Sciatic nerve (tissue), 2 donors: Measurements from ENCODE around the gene FIGN. TPM values are rescaled to one million over a fixed set of nuclear protein-coding genes. Genes with fewer than 3 reads are reported as not detected.

ENCODE experiments used
- ATAC-seq: fragments of 200-7000 bp; cut with Tn5 transposase; one replicate; pipeline ENCODE4 v1.9.1; 2020; ENCODE audit warnings: mild to moderate bottlenecking, moderate library complexity
- DNase-seq: peaks from one replicate; pipeline ENCODE4 v3.0.0-alpha.2; 2020; ENCODE audit warnings: low spot score
- intact Hi-C: fragments of 100-400 bp; cut with DNase I; formaldehyde crosslinking; loops from one replicate; pipeline ENCODE4 v1.14.2; 2022
- total RNA-seq: library from RNA; stranded (reverse); fragmentation: NEBNext Ultra II Directional; extraction: Animal tissue kit (Norgen Biotek cat#: 25700); gene quantifications from one replicate; pipeline ENCODE4 v1.2.1, GENCODE V29; 2021
- donor health status: DM: no; HTN: no; CAD: no.
- donor health status: DM: no; HTN: no; CAD: no.

Gene FIGN
- total RNA-seq, 1 donor from 2014 or later = 22.2 TPM

- ATAC-seq (no peak), DNase-seq (no peak)
- intact Hi-C loops = no loop called here
Measured at GRCh38 chr2:163640542-163641193, 95.1 kb downstream of the FIGN start.

GRCh38 chr2:163637871-163638270 lies 97.9 kb downstream of the FIGN start:
- DNase-seq = no peak
- no peak for ATAC-seq
- intact Hi-C loops = no loop called here

GRCh38 chr2:163633291-163633690 lies 102.5 kb downstream of the FIGN start:
- intact Hi-C loops = no loop called here
- DNase-seq (no peak), ATAC-seq (no peak)

DNA sequence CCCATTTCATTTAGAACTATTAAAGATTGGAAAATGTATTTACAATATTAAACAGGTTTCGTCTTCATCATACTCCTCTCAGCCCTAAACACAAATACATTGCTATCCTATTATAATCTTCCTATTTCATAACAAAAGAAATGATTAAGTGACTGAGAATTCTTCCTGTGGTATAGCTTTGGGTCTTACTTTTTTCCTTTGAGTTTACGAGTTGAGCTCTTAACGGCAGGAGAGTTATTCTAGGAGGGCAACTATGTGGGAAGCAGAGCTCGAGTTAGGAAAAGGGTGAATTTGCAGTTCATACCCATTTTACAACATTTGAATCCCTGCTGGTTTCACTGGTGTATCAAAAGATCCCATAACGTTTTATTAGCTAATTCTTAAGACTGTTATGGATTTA lies 105.0 kb downstream of the FIGN start:
- intact Hi-C loops = no loop called here
- DNase-seq (no peak), ATAC-seq (no peak)

DNA sequence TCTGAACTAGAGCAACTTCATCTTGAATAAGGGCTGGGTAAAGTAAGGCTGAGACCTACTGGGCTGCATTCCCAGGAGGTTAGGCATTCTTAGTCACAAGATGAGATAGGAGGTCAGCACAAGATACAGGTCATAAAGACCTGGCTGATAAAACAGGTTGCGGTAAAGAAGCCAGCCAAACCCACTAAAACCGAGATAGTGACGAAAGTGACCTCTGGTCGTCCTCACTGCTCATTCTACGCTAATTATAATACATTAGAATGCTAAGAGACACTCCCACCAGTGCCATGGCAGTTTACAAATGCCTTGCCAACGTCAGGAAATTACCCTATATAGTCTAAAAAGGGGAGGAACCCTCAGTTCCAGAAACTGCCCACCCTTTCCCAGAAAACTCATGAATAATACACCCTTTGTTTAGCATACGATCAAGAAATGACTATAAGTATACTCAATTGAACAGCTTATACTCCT lies 109.1 kb downstream of the FIGN start:
- ATAC-seq (no peak), DNase-seq (no peak)
- intact Hi-C loops = no loop called here

- no peak for ATAC-seq
- DNase-seq = no peak
- intact Hi-C loops = no loop called here
Measured at GRCh38 chr2:163626208-163626607, 109.6 kb downstream of the FIGN start.

GRCh38 chr2:163625632-163626031 lies 110.2 kb downstream of the FIGN start:
- DNase-seq (no peak), ATAC-seq (no peak)
- intact Hi-C loops = no loop called here

GRCh38 chr2:163621445-163622004 lies 114.3 kb downstream of the FIGN start:
- ATAC-seq (no peak), DNase-seq (no peak)
- intact Hi-C loops = no loop called here

GRCh38 chr2:163617517-163617916 lies 118.3 kb downstream of the FIGN start:
- no peak for ATAC-seq
- no peak for DNase-seq
- intact Hi-C loops = no loop called here

DNA sequence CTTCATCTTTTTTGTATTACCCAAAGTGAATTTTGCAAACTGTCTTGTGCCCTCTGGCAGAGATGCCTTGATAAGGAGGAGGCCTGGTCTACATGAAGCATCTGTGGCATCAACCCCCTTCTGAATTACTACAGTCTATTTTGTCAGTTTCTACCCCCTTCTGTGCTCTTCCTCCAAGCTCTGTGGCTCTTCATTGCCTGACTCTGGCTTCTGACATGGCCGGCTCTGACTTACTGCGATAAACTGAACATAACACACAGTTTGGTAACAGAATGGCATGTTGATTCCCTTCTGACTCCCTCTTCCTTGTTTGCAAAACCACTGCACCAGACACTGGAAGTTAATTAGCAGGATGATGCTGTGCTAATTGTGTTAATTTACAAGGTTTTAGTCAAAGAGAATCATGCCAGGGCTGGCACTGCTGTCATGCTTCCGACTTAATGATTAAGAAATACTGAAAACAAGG lies 122.5 kb downstream of the FIGN start:
- DNase-seq (no peak), ATAC-seq (no peak)
- intact Hi-C loops = no loop called here

DNA sequence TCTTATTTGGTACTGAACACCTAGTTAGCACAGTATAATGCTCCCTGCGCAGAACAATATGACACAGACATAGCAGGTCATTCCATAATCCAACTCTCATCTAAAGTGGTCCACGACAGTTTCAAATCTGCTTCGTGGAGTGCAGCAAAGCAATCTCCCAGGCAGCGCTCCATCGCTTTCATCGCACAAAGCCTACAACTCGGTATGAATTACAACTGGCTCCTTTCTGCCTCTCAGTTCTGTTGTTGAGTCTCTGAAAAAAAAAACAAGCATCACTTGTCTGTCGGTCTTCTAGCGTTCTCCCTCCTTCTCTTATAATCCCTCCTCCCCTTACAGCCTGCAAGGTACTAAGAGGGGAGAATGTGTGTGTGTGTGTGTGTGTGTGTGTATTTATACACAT lies 123.5 kb downstream of the FIGN start:
- ATAC-seq = peak; percentile 38
- no peak for DNase-seq
- intact Hi-C loops = no loop called here

DNA sequence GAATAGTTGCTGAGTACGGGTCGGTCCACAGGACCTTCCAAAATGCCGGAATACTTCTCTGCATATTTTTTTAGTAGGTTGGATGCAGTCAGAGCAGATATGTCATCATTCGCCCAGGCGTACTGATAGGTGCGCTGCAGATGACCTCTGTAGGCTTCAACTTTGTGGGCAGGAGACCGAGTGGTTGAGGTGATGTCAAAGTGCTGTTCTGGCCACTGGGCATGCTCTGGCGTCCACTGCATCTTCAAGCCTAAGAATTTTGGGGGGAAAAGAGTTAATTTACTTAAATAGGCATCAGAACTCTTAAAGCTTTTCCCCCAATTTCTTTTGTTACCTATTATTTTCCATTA lies 124.3 kb downstream of the FIGN start:
- intact Hi-C loops = no loop called here
- ATAC-seq (no peak), DNase-seq (no peak)

GRCh38 chr2:163610817-163611556 lies 124.8 kb downstream of the FIGN start:
- no peak for DNase-seq
- intact Hi-C loops = no loop called here
- peak; percentile 39 for ATAC-seq

- no peak for ATAC-seq
- intact Hi-C loops = no loop called here
- no peak for DNase-seq
Measured at GRCh38 chr2:163607630-163608029, 128.2 kb downstream of the FIGN start.

- DNase-seq (no peak), ATAC-seq (no peak)
- intact Hi-C loops = no loop called here
Measured at GRCh38 chr2:163606878-163607277, 128.9 kb downstream of the FIGN start.

DNA sequence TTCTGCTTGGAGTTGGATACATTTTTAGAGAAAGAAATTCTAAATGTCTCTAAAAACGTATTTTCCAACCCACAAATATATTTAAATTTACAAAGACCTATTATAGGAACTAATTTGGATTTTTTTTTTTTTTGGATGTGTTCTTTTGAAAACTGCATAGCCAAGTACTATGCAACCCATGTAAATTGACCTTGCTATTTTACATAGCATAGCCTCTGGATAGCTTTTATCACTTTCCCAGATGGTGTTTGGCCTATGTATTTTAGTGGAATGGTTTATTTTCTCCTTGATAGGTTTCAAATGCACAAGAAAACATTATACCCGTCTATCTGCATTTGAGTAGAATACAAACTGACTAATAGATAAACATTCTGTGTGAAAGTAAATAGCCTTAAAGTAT lies 130.0 kb downstream of the FIGN start:
- no peak for ATAC-seq
- no peak for DNase-seq
- intact Hi-C loops = no loop called here

DNA sequence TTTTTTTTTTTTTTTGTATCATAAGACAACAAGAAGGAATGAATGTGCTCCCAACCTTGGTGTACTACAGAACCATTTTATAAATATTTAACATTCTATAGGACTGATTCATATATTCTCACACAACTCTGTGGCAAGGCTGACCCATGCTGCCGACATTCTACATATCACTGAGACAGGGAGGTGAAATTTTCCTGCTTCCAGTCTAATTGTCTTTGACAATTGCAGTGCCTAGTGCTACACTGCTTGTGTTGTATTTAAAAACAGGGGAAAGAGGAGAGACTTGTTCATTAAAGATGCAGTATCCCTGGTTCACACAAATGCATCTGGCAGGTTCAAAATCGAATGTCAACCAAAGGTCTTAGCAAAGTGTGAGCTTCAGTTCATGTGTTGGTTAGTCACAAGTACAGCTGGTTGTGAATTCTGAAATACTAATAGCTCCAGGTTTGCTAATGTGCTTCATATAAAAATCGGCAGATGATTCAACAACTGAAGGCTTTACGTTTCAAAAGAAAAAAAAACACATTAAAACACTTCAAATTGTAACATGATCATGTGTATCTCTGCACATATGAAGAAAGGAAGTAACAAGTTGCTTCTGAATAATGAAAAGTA lies 130.8 kb downstream of the FIGN start:
- ATAC-seq = no peak
- DNase-seq = no peak
- intact Hi-C loops = no loop called here

GRCh38 chr2:163602196-163602595 lies 133.6 kb downstream of the FIGN start:
- ATAC-seq (no peak), DNase-seq (no peak)
- intact Hi-C loops = no loop called here

DNA sequence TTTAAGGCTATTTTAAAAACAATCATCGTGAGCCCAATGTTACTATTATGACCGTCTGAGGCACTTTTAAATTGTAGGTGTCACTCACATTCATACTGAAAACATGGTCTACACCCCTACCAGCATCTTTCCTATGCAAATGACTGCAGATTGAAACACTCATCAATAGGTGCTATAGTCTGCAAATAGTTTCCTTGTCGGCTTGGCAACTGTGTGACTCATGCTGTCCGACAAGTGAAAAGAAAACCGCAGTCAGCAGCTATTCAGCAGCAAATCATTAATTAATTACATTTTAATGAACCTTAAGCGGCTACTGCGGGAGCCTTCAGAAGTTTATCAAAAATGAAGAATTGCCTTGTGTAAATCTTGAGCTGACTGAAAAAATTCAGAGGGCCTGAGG lies 134.4 kb downstream of the FIGN start:
- no peak for ATAC-seq
- intact Hi-C loops = no loop called here

GRCh38 chr2:163600801-163601200 lies 135.0 kb downstream of the FIGN start:
- intact Hi-C loops = no loop called here
- DNase-seq = no peak
- no peak for ATAC-seq

More for the DNA sequence above, 134.4 kb downstream of the FIGN start:
- DNase-seq = no peak
